HG03159 (cell line): Measurements from ENCODE around the gene ABCA12.
"Not testable (repeated sequence)": the region's sequence is repeated elsewhere in the genome, so short reads cannot be mapped to it uniquely, and the experiment has no call there.

Source experiments
- ATAC-seq: cut with Tn5 transposase; IDR thresholded peaks from one replicate; pipeline ENCODE4 v1.9.1; 2021; ENCODE audit warnings: mild to moderate bottlenecking, moderate library complexity; ENCODE audit not compliant: unreplicated experiment

ABCA12 gene

GRCh38 chr2:215138479-215138878 lies at the start of gene ABCA12:
ABCA12 (minus strand) TSS chr2:215138626; CDS start chr2:215138208, 418 bp downstream.
- ATAC-seq = no peak

GRCh38 chr2:215188078-215188477 lies 49.7 kb upstream of the ABCA12 start:
- no peak for ATAC-seq

GRCh38 chr2:215186021-215186420 lies 47.6 kb upstream of the ABCA12 start:
- no peak for ATAC-seq

- ATAC-seq = no peak
Measured at GRCh38 chr2:215178121-215178520, 39.7 kb upstream of the ABCA12 start.

- no peak for ATAC-seq
Measured at GRCh38 chr2:215171796-215172195, 33.4 kb upstream of the ABCA12 start.

GRCh38 chr2:215171151-215171550 lies 32.7 kb upstream of the ABCA12 start:
- ATAC-seq = peak; percentile 87

- not testable (repeated sequence) for ATAC-seq
Measured at GRCh38 chr2:215166505-215166904, 28.1 kb upstream of the ABCA12 start.

- ATAC-seq = not testable (repeated sequence)
Measured at GRCh38 chr2:215163319-215163718, 24.9 kb upstream of the ABCA12 start.

GRCh38 chr2:215161301-215161829 lies 22.9 kb upstream of the ABCA12 start:
- no peak for ATAC-seq

GRCh38 chr2:215160081-215160480 lies 21.7 kb upstream of the ABCA12 start:
- ATAC-seq = no peak

GRCh38 chr2:215156453-215156852 lies 18.0 kb upstream of the ABCA12 start:
- ATAC-seq = no peak

GRCh38 chr2:215149894-215150293 lies 11.5 kb upstream of the ABCA12 start:
- no peak for ATAC-seq

- no peak for ATAC-seq
Measured at GRCh38 chr2:215149486-215149885, 11.1 kb upstream of the ABCA12 start.

- no peak for ATAC-seq
Measured at GRCh38 chr2:215149060-215149459, 10.6 kb upstream of the ABCA12 start.

GRCh38 chr2:215145611-215146010 lies 7.2 kb upstream of the ABCA12 start:
- no peak for ATAC-seq

- no peak for ATAC-seq
Measured at GRCh38 chr2:215144106-215144875, 5.9 kb upstream of the ABCA12 start.

- no peak for ATAC-seq
Measured at GRCh38 chr2:215143458-215143857, 5.0 kb upstream of the ABCA12 start.

- no peak for ATAC-seq
Measured at GRCh38 chr2:215141706-215142105, 3.3 kb upstream of the ABCA12 start.

- no peak for ATAC-seq
Measured at GRCh38 chr2:215140166-215140707, 1.8 kb upstream of the ABCA12 start.

GRCh38 chr2:215137741-215138340 lies 585 bp downstream of the ABCA12 start:
- peak; percentile 45 for ATAC-seq

- no peak for ATAC-seq
Measured at GRCh38 chr2:215137329-215137686, 1.1 kb downstream of the ABCA12 start.
